SK-N-SH (cell line): ENCODE results near the gene IL17B.

Source experiments
- CTCF ChIP-seq: fragments of 200-600 bp; sonication (generic); IDR thresholded peaks from 2 replicates; pipeline ENCODE4 v1.6.1; 2017; ENCODE audit warnings: antibody characterized with exemption, mild to moderate bottlenecking, moderate library complexity
- EP300 ChIP-seq, 2 experiments: IDR thresholded peaks; 2 replicates each; pipeline versions ENCODE4 v1.4.0 to v1.6.1; 2012; ENCODE audit warnings: borderline replicate concordance in 1 of 2, low read depth in 1 of 2, low read length in 1 of 2
- POLR2AphosphoS5 ChIP-seq: IDR thresholded peaks from 2 replicates; pipeline ENCODE4 v1.6.1; 2012; ENCODE audit warnings: low read depth, low read length
- RXRA ChIP-seq: IDR thresholded peaks from 2 replicates; pipeline ENCODE4 v1.4.0; 2012; ENCODE audit warnings: low read depth, mild to moderate bottlenecking, borderline replicate concordance
- SMC3 ChIP-seq: IDR thresholded peaks from 2 replicates; pipeline ENCODE4 v1.6.1; 2012; ENCODE audit warnings: low read depth, low read length, improper control_type of control experiment
- TAF1 ChIP-seq: IDR thresholded peaks from 2 replicates; pipeline ENCODE4 v1.6.1; 2012; ENCODE audit warnings: low read depth, mild to moderate bottlenecking, low read length, moderate library complexity, borderline replicate concordance

DNA sequence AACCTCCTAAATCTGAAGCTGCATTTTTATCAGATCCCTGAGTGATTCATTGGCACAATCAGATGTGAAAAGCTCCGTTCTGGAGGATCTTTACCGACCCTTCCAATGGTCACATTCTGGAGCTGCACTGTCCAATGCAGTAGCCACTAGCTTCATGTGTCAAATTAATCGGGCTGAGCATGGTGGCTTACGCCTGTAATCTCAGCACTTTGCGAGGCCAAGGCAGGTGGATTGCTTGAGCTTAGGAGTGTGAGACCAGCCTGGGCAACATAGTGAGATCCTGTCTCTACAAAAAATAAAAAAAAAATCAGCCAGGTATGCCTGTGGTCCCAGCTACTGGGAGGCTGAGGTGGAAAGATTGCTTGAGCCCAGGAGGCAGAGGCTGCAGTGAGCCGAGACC lies 3.7 kb downstream of the IL17B start:
- TF ChIP-seq CTCF: no peak
- TF ChIP-seq EP300 (IDR thresholded peaks at IDR 0.05; ENCODE audit: borderline replicate concordance in 1 of 2, low read depth in 1 of 2, low read length in 1 of 2): no peak
- TF ChIP-seq TAF1: no peak
- TF ChIP-seq SMC3: no peak
- TF ChIP-seq RXRA: no peak
- no peak for TF ChIP-seq POLR2AphosphoS5
